HG02678 (cell line): ENCODE measurements around the gene METTL27.
"Not testable (repeated sequence)": the region's sequence is repeated elsewhere in the genome, so short reads cannot be mapped to it uniquely, and the experiment has no call there.

Experiments
- ATAC-seq: cut with Tn5 transposase; IDR thresholded peaks from one replicate; pipeline ENCODE4 v1.9.1; 2021; ENCODE audit warnings: mild to moderate bottlenecking, moderate library complexity; ENCODE audit not compliant: unreplicated experiment

The METTL27 gene

DNA sequence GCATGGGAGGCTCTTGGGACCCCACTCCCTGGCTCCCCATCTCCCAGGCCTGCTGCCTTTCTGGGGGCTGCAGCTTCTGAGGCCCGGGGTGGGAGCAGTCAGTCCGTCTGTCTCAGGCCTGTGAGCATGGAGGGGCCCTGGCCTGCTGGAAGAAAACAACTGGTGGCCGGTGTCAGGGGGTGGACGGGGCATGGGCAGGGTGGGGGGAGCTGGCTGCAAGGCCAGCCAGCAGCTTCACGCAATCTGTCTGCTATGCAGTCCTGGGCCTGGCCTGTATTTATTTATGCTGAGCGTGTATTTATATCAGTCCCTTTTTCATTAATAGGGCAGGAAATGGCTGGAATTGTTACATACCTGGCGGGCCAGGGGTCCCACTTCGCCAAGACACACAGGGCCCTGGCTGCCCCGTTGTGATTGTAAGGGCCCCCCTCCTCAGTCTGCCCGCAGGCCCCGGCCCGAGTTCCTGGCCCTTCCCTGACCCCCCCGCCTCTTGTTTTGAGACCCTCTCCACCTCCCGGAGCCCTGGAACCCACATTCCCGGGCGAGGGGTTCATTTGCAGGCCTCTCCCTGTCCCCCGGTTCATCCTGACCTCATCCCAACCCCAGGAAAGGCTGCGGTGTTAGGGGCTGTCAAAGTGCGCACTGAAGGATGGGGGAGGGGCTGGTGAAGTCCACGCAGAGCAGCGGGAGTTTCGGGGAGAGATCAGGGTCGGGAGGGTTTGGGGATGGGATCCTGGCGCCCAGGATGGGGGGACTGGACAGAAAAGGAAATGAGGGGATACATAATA, 26.9 kb upstream of the METTL27 start:
- no peak for ATAC-seq

DNA sequence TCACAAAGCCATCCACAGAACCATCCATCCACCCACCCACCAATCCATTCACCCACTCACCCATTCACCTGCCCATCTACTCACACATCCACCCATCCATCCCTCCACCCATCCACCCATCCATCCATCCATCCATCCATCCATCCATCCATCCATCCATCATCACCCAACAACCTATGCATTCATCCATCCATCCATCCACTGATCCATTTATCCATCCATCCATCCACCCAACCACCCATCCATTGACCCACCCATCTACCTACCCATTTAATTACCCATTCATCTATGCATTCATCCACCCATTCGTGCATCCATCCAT, 24.1 kb upstream of the METTL27 start:
- ATAC-seq: no peak

DNA sequence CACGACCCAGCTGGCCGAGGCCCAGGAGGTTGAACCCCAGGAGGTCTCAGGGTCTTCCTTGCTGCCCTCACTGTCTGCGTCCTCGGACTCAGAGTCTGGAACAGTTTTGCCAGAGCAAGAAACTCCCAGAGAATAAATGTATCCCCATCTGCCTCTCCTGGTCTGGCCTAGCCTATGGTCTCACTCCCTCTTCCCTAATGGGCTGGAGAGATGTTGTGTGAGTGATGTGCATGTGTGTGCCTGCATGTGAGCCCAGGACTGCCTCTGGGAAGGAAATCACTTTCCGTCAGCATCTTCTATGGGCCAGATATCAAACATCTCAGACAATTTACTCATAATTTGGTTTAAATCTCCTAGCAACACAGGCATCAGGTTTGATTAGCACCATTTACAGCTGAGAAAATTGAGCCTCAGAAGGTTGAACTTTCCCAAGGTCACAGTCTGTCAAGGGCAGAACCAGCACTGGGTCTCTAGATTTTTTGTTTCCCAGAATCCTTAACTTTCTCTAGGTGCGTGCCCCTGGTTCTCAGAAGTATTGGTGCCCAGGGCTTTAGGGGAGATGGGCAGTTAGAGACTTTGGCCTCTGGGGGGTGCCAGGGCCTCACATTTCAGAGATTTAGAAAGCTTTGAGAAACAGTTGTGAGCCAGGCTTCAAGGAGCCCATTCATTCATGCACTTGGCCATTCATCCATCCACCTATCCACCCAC, 23.6 kb upstream of the METTL27 start:
- ATAC-seq: no peak

DNA sequence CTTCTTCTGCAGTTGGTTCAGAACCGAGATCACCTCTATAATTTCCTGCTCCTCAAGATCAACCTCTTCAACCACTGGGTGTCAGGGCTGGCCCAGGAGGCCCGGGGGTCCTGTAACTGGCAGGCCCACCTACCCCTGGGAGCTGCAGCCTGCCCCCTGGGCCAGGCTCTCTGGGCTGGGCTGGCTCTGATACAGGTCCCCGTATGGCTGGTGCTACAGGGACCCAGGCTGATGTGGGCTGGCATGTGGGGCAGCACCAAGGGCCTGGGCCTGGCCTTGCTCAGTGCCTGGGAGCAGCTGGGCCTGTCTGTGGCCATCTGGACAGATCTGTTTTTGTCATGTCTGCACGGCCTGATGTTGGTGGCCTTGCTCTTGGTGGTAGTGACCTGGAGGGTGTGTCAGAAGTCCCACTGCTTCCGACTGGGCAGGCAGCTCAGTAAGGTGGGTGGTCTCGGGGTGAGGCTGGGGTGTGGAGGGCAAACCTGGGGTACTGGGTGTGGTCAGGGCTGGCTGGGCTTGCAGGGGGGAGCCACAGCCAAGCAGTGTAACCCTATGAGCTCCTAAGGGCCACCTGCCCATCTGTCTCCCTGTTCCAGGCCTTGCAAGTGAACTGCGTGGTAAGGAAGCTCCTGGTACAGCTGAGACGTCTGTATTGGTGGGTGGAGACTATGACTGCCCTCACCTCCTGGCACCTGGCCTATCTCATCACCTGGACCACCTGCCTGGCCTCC, 22.8 kb upstream of the METTL27 start:
- no peak for ATAC-seq

DNA sequence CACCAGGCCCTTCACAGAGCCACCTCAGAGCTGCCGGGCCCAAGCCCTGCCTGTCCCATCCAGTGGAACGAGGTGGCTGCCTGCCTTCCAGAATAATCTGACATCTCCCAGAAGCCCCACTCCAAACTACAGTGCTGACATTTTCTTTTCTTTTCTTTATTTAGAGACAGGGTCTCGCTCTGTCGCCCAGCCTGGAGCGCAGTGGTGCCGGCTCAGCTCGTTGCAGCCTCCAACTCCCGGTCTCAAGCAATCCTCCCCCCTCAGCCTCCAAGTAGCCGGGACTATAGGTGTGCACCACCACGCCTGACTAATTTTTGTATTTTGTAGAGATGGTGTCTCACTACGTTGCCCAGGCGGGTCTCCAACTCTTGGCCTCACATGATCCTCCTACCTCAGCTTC, 19.0 kb upstream of the METTL27 start:
- ATAC-seq: no peak

DNA sequence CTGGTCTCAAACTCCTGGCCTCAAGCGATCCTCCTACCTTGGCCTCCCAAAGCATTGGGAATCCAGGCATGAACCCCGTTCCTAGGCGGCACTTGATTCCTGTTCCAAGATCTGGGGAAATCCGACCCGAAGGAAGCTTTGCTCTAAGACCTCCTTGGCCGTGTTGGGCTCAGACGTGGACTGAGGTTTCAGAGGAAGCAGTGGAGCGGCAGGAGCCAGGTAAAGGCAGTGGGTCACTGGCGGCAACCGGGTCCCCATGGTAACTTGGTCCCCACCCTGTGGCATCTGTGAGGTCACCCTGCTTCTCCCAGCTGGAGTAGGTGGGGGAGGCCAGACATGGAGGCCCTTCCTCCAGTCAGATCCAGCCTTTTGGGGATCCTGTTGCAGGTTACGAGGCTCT, 18.5 kb upstream of the METTL27 start, which contains the start of gene TMEM270:
TSS of gene TMEM270 (plus strand) at position 301 of the 400 bp plus-strand sequence. CDS start at position 337, 36 bp downstream.
- ATAC-seq: no peak

DNA sequence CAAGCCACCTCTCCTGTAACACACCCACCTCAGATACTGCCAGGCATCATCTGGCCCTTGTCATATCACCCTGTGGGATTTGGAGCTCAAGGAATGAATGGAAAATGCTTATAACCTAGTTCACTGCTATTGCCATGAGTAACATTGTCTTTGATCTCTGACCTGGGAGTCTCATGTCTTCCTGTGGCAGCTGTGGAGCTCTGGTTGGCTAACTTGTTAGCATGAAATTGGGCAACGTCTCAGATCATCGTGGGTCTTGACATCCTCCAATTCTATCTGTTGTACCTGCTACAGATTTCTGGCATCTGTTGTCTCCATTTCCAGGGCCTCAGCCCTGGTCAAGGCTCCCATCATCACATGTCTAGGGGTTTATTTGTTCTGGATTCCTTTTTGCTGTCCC, 16.5 kb upstream of the METTL27 start:
- no peak for ATAC-seq

DNA sequence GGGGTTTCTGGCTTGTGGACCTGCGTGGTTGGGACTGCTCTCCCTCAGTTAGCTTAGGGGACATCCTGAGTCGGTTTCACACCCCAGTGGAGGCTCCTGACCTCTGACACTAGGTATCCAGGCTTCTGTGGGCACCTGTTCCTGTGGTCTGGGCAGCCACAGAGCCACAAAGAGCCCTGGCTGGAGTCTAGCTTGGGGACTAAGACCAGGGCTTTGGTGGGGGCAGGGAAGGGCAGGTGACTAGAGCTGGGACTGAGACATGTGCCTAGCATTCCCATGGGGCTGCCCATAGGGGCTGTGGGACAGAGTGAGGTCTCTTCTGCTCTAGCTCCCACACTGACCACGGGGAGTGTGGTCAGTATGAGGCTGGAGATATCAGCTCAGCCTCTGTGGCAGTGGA, 14.6 kb upstream of the METTL27 start:
- no peak for ATAC-seq

DNA sequence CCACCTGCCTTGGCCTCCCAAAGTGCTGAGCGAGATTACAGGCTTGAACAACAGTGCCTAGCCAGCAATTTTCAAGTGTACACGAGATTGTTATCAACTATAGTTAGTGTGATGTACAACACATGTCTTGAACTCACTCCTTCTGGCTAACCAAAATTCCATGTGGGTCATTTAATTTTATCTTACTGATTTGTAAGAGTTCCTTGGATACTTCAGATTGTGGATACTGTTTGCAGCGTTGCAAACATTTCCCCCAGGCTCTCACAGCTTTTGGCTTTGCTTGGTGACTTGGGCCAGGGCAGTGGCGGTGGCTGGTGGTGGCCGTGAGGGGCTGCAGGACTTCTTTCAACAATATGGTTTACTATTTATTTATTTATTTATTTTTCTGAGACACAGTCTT, 10.2 kb upstream of the METTL27 start:
- no peak for ATAC-seq

DNA sequence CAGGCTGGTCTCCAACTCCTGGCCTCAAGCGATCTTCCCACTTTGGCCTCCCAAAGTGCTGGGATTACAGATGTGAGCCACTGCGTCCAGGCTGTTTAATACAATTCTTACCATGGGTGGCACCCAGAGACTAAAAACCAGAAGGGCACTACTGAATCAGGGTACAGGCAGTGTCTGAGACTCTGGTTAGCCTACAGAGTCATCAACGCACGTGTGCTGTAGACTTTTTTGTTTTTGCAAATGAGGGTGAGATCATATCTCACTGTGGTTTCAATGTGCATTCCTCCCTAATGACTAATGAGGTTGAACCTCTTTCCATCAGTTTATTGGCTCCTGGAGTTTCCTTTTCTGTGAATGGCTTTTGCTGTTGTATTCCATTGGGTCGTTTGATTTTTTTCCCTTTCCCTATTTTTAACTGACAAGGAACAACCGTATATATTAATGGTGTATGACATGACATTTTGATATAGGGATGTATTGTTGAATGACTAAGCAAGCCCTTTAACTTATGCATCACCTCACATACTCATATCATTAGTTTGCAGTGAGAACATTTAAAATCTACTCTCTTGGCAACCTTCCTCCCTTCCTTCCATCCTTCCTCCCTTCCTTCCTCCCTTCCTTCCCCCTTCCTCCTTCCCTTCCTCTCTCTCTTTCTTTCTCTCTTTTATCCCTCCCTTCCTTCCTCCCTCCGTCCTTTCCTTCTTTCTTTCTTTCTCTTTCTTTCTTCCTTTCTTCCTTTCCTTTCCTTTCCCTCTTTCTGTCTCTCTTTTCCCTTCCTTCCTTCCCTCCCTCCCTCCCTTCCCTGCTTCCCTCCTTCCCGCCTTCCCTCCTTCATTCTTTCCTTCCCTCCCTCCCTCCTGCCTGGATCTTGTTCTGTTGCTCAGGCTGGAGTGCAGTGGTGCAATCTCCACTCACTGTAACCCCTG, 9.4 kb upstream of the METTL27 start:
- ATAC-seq: peak; percentile 83

DNA sequence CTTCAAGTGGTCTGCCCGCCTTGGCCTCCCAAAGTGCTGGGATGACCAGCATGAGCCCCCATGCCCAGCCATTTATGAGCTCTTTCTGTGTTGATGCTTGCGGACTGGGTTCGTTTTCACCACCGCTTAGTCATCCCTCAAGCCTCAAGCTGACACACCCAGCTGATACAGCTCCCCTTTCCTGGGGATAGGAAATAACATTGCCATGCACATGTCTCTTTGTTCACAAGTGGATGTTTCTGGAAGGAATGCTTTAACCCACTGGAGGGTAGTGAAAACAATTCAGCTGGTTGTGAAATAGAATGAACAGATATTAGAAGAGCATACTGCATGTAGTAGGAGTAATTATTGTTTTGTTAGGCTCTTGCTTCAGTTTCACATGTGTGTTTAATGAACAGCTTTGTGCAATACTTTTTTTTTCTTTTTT, 8.5 kb upstream of the METTL27 start:
- no peak for ATAC-seq

DNA sequence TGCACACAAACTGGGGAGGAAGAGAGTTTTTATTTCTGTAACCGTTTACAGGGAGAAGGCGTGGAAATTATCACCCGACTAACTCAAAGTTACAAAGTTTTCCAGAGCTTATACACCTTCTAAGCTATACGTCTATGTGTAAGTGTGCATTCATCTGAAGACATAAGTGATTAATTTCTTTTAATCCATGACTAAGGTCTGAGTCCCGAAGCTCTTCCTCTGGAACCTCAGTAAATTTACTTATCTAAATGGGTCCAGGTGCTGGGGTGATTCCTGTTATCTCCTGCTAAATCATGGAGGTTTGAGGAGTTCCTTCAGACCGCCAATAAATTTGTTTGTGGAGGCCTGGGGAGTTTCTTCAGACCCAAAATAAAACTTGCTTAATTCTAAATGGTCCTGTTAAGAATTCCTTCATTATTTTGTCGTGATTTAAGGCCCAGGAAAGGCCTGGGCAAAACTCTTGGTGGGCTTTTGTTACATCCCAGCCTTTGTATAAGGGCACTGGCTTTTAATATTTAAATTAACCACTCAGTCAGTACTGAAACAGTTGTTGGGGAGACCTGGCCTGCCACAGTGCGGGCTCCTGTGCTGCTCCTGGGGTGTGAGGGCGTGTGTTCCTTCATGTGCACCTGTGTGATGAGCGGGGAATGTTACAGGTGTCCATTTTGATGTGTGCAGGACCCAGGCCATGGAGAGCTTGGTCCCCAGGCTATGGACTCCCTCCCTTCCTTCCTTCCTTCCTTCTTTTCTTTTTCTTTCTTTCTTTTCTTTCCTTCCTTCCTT, 5.8 kb upstream of the METTL27 start:
- no peak for ATAC-seq

DNA sequence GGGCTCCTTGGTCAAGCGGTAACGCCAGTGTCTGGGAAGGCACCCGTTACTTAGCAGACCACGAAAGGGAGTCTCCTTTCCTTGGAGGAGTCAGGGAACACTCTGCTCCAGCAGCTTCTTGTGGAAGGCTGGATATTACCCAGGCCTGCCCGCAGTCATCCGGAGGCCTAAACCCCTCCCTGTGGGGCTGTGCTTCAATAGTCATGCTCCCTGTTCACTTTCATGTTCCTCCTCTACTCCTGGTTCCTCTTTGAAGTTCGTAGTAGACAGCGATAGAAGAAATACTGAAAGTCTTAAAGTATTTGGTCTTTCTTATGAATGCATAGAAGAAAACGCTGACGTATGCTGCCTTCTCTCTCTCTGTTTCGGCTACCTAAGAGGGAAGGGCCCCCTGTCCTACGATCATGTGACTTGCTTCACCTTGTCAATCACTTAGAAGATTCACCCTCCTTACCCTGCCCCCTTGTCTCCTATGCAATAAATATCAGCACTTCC, 3.4 kb upstream of the METTL27 start:
- ATAC-seq: not testable (repeated sequence)

DNA sequence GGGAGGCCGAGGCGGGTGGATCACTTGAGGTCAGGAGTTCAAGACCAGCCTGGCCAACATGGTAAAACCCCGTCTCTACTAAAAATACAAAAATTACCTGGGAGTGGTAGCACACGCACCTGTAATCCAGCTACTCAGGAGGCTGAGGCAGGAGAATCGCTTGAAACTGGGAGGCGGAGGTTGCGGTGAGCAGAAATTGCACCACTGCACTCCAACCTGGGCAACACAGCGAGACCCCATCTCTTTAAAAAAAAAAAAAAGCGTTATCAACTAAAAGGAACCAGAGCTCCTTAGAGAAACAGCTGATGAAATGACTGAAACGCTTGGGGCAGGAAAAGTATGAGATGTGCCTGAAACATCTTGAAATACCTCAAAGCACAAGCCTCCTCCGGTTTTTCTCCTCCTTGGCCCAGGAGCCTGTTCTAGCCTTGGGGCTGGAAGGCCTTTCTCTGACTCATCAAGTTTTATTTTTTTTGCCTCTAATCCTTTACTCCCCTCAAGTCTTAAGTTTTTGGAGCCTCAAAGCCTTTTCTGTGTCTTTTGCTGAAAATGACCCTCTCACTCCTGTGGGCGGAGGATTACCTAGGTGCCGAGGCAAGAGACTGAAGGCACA, 2.6 kb upstream of the METTL27 start:
- no peak for ATAC-seq

DNA sequence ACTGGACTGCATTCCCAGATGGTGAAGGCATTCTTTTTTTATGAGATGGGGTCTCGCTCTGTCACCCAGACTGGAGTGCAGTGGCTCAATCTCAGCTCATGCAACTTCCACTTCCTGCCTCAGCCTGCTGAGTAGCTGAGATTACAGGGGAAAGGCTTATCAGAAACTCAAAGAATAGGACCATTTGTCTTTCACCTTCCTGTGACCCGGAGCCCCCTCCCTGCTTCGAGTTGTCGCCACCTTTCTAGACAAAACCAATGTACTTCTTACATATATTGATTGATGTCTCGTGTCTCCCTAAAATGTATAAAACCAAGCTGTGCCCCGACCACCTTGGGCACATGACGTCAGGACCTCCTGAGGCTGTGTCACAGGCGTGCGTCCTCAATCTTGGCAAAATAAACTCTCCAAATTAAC, 1.8 kb upstream of the METTL27 start:
- no peak for ATAC-seq

DNA sequence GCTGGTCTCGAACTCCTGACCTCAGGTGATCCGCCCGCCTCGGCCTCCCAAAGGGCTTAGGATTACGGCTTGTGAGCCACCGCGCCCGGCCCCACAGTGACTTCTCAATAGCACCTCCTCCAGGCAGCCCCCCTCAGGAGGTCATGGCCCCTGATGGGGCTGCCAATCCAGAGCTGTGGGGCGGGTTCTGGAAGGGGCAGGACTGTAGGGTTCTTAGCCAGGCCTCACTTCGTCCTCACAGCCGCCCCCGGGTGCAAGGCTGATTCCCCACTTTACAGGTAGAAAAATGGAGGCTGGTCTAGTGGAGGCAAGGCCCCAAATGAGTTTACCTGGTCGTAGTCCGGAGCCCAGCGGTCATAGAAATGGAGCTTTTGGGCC, 638 bp downstream of the METTL27 start:
- ATAC-seq: no peak

DNA sequence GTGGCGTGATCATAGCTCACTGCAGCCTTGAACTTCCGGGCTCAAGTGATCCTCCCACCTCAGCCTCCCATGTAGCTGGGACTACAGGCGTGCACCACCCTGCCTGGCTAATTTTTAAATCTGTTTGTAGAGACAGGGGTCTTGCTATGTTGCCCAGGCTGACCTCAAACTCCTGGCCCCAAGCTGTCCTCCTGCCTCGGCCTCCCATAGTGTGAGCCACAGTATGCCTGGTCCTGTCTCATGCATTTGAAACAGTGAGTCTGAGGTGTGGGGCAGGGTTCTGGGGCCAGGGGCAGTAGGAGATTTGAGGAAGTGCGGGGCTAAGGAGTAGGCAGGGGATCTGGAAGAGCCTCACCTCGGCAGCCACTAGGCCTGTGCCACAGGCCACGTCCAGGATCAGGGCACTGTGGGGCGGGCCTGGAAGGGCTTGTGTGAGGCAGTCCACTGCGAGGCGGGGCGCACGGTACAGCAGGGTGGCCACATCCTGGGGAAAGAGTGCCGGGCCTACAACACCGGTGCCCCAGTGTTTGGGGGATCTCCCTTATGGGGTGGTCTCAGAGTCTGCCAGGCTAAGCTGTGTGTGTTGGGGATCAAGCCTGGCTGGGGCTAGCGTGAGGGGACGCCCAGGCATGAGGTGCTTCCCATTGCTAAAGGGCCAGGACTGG, 1.5 kb downstream of the METTL27 start:
- ATAC-seq: no peak

DNA sequence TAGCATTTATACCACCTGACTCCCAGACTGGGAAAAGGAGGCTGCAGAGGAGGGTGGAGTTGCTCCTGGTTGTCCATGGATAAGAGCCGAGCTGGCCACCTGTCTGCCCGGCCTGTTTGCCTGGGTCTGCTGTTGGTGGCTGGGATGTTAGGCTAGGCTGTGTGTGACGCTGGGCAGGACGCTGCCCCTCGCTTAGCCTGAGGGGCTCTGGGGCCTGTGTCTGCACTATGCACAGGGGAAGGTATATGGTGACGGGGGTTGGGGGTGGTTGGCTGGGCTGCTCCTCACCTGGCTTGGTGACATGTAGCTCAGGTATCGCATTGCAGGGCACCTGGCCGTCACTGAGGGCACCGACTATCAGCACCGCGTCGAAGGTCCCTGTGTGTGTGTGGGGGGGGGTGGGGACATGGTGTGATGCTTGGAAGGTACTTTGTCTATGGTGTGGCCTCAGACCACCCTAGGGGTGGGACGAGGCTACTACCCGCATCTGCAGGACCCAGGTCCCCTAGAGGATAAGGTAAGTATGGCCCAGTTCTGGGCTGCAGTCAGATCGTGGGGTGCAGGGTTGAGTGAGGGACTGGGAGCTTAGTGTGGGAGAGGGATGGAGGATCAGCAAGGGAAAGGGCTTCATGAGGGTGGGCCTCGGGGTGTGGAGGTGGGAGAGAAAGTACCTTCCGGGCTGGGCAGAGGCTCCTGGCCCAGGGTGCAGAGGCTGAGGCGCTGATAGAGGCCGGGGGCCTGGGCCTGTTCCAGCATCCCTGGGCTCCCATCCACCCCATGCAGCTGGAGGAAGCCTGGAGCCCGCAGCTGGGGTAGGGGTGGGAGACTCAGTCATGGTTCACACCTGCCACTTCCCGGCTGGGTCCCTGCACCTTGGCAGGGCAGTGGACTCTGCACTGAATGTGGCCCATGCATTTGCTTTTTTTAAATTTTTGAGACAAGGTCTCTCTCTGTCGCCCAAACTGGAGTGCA, 2.3 kb downstream of the METTL27 start:
- ATAC-seq: no peak
